Skeletal muscle satellite cell (primary cell): ENCODE measurements around the gene MRPS35. TPM values are rescaled to one million over a fixed set of nuclear protein-coding genes. Genes with fewer than 3 reads are reported as not detected.

ENCODE experiments used
- H3K27me3 ChIP-seq: 2 replicates; pipeline ENCODE4 v1.7.0; 2013; ENCODE audit warnings: low read length; ENCODE audit not compliant: control insufficient read depth, insufficient read depth
- H3K36me3 ChIP-seq: 2 replicates; pipeline ENCODE4 v1.7.0; 2013; ENCODE audit warnings: mild to moderate bottlenecking, control low read depth, low read length; ENCODE audit not compliant: insufficient read depth
- H3K4me1 ChIP-seq: 2 replicates; pipeline ENCODE4 v1.7.0; 2013; ENCODE audit warnings: low read length; ENCODE audit not compliant: control insufficient read depth, insufficient read depth
- H3K4me2 ChIP-seq: 2 replicates; pipeline ENCODE4 v1.7.0; 2013; ENCODE audit warnings: mild to moderate bottlenecking, low read length
- H3K4me3 ChIP-seq: 2 replicates; pipeline ENCODE4 v1.7.0; 2013; ENCODE audit warnings: low read length
- H3K9ac ChIP-seq: 2 replicates; pipeline ENCODE4 v1.7.0; 2013; ENCODE audit warnings: mild to moderate bottlenecking, low read depth, low read length, moderate library complexity
- H3K9me3 ChIP-seq: replicated peaks from 2 replicates; pipeline ENCODE4 v1.7.0; 2013; ENCODE audit warnings: mild to moderate bottlenecking, control low read depth, low read length
- total RNA-seq: library from RNA; depleted of rRNA; stranded (reverse); fragments of >200 nt; gene quantifications from 2 replicates; pipeline ENCODE4 v1.2.3, GENCODE V29; 2012; rRNA removed

The MRPS35 gene
- 55.5 and 57.4 TPM in 2 replicates for total RNA-seq

DNA sequence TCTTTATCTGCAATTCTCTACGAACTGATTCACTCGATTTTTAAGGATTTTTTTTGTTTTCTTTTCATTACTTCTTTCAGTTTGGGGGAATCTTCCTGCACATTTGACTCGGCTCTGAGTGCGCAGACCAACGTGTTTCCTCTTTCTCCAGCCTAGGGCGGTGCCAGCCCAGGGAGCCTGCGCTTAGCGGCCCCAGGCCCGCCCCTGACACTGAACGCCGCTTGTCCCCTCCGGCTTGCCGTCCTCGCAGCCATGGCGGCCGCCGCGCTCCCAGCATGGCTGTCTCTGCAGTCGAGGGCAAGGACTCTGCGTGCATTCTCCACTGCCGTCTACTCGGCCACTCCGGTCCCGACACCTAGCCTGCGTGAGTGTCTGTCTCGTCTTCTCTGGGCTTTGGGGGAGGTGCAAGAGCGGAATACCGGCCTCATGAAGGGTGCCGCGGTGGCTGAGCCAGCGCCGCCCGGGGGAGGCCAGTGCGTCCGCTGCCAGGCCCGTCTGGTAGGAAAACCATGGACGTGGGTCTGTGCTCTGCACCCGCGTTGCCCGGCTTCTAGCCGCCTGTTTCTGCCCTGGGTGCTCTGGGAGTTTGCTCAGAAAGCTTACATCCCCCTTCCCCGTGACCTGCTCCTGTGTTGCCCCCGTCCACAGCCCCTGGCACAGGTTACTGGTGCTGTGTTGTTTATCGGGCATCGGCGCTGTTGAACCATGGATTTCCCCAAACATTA lies at the start of gene MRPS35:
MRPS35 (plus strand) TSS at position 241 of the 725 bp plus-strand sequence; CDS start at position 253, 12 bp downstream.
- Histone ChIP-seq H3K27me3 (no peaks in the 10 kb centered on the region), H3K36me3 (peaks cover 16% of the 10 kb centered on the region), H3K9ac (peak within 1 kb of the TSS; percentile 88), H3K9me3 (no peaks in the 10 kb centered on the region), H3K4me1 (peaks cover 8% of the 10 kb centered on the region), H3K4me3 (peak within 1 kb of the TSS; percentile 92), H3K4me2 (peak within 1 kb of the TSS; percentile 90)

DNA sequence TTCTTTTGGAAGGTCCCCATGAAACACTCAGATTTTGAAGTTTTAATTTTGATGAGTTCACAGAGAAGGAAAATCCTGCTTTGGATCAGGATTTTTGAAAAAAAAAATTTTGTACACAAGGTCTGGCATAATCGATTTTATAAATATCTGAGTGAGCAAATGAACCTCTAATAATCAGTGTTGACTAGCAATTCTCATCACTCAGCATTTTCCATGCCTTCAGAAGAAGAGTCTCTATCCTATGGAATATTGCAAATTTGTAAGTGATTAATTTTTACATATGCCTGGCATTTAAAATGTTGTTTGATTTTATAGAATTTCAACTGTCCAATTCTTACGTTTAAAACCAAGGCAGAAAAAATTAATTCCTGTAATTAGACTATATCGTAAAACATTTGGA lies 44.9 kb upstream of the MRPS35 start:
- Histone ChIP-seq H3K4me3 (no peak overlapping the region), H3K27me3 (no peaks in the 10 kb centered on the region), H3K4me2 (no peak overlapping the region), H3K9me3 (no peaks in the 10 kb centered on the region), H3K9ac (no peak overlapping the region), H3K36me3 (peaks cover 83% of the 10 kb centered on the region), H3K4me1 (peaks cover 15% of the 10 kb centered on the region)

DNA sequence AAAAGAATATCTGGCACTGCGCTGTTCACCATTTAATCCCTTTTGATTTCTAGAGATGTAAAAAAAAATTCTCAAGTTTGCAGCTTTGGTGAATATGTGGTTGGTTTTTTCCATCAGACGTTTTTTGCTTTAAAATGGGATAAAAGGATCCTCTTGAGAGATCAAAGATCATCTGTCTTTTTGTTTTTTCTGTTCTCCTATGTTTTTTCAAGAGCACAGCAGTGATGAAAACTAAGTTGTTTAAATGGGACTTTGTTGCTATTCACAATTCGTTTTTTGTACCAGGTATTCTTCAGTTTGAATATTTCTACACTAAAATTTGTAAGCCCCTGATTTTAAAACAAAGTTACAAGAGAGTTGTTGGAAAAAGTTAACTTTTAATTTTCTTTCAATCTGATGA lies 44.1 kb upstream of the MRPS35 start:
- no peak overlapping the region for H3K4me3 ChIP-seq
- no peaks in the 10 kb centered on the region for H3K27me3 ChIP-seq
- H3K4me2 ChIP-seq: no peak overlapping the region
- no peak overlapping the region for H3K9ac ChIP-seq
- H3K9me3 ChIP-seq: no peaks in the 10 kb centered on the region
- H3K36me3 ChIP-seq: peaks cover 83% of the 10 kb centered on the region
- peaks cover 15% of the 10 kb centered on the region for H3K4me1 ChIP-seq

DNA sequence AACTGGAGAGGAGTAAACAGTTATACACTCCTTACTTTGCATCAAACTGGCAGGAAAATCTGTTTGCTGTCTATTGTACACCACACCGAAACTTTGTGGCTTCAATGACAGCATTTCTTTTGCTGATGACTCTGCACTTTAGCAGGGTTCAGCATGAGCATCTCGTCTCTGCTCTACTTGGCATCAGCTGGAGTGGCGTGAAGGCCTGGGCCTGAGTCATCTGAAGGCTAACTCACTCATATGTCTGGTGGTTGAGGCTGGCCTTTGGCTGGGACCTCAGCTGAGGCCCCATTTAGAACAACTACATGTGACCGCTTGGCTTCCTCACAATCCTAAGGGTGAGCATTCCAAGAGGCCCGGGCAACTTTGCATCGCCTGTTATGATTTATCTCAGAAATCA lies 43.1 kb upstream of the MRPS35 start:
- Histone ChIP-seq H3K9me3 (no peaks in the 10 kb centered on the region), H3K36me3 (peaks cover 83% of the 10 kb centered on the region), H3K4me1 (peaks cover 15% of the 10 kb centered on the region), H3K4me3 (no peak overlapping the region), H3K27me3 (no peaks in the 10 kb centered on the region), H3K4me2 (no peak overlapping the region), H3K9ac (no peak overlapping the region)

DNA sequence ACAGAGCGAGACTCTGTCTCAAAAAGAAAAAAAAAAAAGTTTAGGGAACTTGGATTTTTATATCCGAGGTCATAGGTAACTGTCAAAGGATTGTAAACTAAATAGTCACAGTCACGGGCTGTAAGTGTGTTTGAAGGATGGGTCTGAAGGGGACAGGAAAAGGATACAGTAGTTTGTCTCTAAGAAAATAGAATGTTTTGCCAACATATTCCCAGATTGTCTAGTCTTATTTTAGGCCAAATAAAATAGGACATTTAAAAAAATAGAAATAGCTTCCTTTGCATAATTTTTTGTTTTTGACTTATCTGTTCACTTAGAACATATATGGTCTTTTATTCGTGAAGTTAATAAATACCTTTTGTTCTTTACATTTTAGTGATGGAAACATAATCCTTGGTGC lies 38.6 kb upstream of the MRPS35 start:
- no peaks in the 10 kb centered on the region for H3K27me3 ChIP-seq
- H3K4me1 ChIP-seq: peaks cover 12% of the 10 kb centered on the region
- no peak overlapping the region for H3K9ac ChIP-seq
- peaks cover 84% of the 10 kb centered on the region for H3K36me3 ChIP-seq
- H3K4me2 ChIP-seq: no peak overlapping the region
- no peak overlapping the region for H3K4me3 ChIP-seq
- H3K9me3 ChIP-seq: no peaks in the 10 kb centered on the region

DNA sequence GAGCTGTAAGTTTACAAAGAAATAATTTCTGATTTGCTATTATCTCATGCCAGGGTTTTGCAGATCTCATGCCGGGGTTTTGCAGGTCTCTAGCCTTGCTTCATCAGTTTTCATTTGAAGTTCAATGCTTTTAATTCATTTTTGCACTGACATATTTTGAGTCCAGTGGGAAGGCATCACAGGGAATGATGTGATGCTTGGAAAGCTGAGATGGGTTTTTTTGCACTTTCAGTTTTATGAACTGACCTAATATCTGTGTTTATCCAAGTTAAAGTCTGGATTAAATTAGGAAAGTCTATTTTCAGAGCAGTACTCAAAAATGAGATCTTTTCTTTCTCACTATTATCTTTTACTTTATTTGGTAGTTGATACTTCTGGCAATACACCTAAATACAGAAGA lies 38.0 kb upstream of the MRPS35 start:
- H3K9me3 ChIP-seq: no peaks in the 10 kb centered on the region
- no peak overlapping the region for H3K4me3 ChIP-seq
- peaks cover 7% of the 10 kb centered on the region for H3K4me1 ChIP-seq
- H3K4me2 ChIP-seq: no peak overlapping the region
- no peaks in the 10 kb centered on the region for H3K27me3 ChIP-seq
- H3K9ac ChIP-seq: no peak overlapping the region
- H3K36me3 ChIP-seq: peaks cover 84% of the 10 kb centered on the region

DNA sequence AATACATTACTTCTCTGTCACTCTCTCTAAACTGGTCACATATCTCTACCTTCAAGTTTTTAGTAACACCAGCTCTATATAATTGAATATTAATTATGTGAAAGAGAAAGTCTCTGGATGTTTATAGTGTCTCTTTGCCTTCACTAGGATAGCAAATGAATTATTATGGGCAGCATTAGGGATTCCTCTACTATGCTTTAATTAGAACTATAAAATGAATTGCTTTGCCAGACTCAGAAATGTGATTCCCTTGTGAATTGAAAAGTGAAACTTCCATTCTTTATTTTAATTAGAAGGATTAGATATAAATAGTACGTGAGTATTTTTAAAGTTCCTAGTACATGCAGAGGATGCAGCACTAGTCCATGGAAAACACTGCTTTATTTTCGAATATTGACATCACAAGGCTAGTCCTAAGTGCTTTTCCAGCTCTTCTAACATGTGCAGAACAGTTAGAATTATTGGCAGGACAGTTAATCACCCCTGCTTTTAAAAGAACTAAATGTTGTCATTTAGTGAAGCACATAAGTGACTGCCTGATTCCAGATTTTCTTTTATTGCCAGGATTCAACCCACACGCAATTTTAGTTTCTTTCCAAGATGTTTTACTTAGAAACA lies 37.4 kb upstream of the MRPS35 start:
- H3K9me3 ChIP-seq: no peaks in the 10 kb centered on the region
- H3K27me3 ChIP-seq: no peaks in the 10 kb centered on the region
- H3K9ac ChIP-seq: no peak overlapping the region
- no peak overlapping the region for H3K4me2 ChIP-seq
- no peak overlapping the region for H3K4me3 ChIP-seq
- H3K4me1 ChIP-seq: peaks cover under 1% of the 10 kb centered on the region
- H3K36me3 ChIP-seq: peaks cover 84% of the 10 kb centered on the region

DNA sequence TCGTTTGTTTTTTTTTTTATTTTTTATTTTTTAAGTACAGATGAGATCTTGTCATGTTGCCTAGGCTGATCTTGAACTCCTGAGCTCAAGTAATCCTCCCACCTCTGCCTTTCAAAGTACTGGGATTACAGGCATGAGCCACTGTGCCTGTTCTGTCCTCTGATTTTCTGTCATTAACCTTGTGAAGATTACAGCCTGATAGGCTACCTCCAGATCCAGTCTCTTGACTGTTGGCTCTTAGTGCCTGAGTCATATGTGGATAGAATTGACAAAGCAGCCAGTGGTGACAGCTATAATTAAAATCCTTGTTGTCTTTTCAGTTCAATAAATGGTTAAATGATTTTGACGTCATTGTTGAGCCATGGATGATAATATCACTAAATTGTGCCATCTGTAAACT lies 35.6 kb upstream of the MRPS35 start:
- no peaks in the 10 kb centered on the region for H3K9me3 ChIP-seq
- H3K4me2 ChIP-seq: no peak overlapping the region
- H3K4me1 ChIP-seq: no peaks in the 10 kb centered on the region
- H3K36me3 ChIP-seq: peaks cover 81% of the 10 kb centered on the region
- no peak overlapping the region for H3K9ac ChIP-seq
- no peak overlapping the region for H3K4me3 ChIP-seq
- H3K27me3 ChIP-seq: no peaks in the 10 kb centered on the region

DNA sequence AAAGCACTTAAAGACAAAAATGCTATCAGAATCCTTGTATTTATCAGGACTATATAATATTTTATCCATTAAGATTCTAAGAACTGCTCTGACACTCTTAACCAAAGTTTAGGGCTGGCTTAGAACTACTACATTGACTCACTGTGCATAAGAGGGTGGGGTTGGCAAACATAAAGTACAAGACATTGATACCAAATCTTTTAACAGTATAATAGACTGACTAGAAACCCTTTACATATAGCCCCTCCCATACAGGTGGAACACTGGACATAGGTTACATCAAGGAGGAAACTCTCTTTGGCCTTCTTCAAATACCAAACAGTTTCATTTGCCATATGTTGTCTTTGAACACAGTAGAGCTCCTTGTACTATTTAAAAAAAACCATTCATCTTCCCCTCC lies 30.0 kb upstream of the MRPS35 start:
- Histone ChIP-seq H3K4me3 (no peak overlapping the region), H3K4me2 (no peak overlapping the region), H3K9me3 (no peaks in the 10 kb centered on the region), H3K4me1 (no peaks in the 10 kb centered on the region), H3K9ac (no peak overlapping the region), H3K36me3 (peaks cover 81% of the 10 kb centered on the region), H3K27me3 (no peaks in the 10 kb centered on the region)

DNA sequence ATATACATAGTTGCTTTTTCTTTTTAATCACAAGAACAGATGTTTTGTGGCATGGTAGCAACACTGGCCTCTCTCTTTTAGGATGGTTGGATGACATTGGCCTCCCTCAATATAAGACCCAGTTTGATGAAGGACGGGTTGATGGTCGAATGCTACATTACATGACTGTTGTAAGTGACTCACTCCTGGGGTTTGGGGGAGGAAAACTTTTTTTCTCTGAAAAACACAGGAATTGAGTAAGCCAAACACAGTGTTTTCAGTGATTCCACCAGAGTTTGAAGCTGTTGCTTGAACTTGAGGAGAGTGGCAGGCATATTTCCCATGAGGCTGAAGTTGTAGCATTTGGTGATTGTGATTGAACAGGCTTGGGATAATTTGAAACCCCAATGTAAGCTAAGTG lies 28.1 kb upstream of the MRPS35 start:
- Histone ChIP-seq H3K27me3 (no peaks in the 10 kb centered on the region), H3K36me3 (peaks cover 78% of the 10 kb centered on the region), H3K4me1 (no peaks in the 10 kb centered on the region), H3K9ac (no peak overlapping the region), H3K4me2 (no peak overlapping the region), H3K4me3 (no peak overlapping the region), H3K9me3 (no peaks in the 10 kb centered on the region)

DNA sequence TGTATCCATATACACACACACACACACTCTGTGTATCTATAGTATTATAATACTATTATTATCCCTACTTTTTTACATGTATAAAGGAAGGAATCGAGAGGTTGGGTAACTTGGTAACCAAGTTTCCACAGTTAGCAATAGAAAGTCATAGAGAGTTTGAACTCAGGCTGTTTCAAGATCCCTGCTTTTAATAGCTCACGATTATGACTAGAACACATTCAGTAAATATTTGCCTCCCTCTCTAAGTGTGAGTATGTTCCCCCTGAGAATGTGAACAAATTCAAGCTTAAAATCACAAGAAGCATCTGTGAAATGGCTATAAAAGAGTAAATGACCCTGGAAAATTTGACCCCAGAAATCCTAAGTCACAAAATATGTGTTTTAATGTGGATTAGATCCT lies 25.4 kb upstream of the MRPS35 start:
- Histone ChIP-seq H3K4me3 (no peak overlapping the region), H3K36me3 (peaks cover 81% of the 10 kb centered on the region), H3K9ac (no peak overlapping the region), H3K4me2 (no peak overlapping the region), H3K27me3 (no peaks in the 10 kb centered on the region), H3K9me3 (no peaks in the 10 kb centered on the region), H3K4me1 (no peaks in the 10 kb centered on the region)

DNA sequence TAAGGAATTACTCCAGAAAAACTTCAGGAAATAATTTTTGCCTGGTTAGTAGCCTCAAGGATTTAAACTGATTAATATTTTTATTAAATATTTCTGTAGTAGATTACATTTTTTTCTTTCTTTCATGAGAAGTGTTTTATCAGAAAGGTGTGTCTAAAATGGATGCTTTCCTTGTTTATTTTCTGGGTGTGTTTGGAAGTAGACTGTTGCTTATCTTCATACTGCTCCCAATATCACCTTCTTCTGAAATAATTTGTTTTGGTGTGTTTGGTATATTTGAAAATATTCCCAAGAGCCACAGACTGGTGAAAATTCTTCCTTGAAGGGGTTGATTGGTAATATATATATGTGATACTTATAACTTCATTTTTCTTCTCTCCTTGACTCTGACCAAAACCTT lies 24.5 kb upstream of the MRPS35 start:
- Histone ChIP-seq H3K4me1 (no peaks in the 10 kb centered on the region), H3K4me2 (no peak overlapping the region), H3K9ac (no peak overlapping the region), H3K27me3 (no peaks in the 10 kb centered on the region), H3K36me3 (peaks cover 82% of the 10 kb centered on the region), H3K4me3 (no peak overlapping the region), H3K9me3 (no peaks in the 10 kb centered on the region)
